Nephron progenitor cell (in vitro differentiated cells): ENCODE measurements around the gene OR4F15.

Experiments used
- DNase-seq: peaks from one replicate; pipeline ENCODE4 v3.0.0; 2021
- H3K27ac Mint-ChIP-seq: 2 replicates; pipeline ENCODE4 v1.8.0; 2021; ENCODE audit warnings: mild to moderate bottlenecking, moderate library complexity, mixed read lengths
- H3K27me3 Mint-ChIP-seq: 2 replicates; pipeline ENCODE4 v1.8.0; 2021; ENCODE audit warnings: mild to moderate bottlenecking, low read depth, mixed read lengths; ENCODE audit not compliant: poor library complexity
- H3K36me3 Mint-ChIP-seq: 2 replicates; pipeline ENCODE4 v1.8.0; 2021; ENCODE audit warnings: low read depth, mixed read lengths
- H3K4me1 Mint-ChIP-seq: 2 replicates; pipeline ENCODE4 v1.8.0; 2021; ENCODE audit warnings: mixed read lengths
- H3K4me3 Mint-ChIP-seq: 2 replicates; pipeline ENCODE4 v1.8.0; 2021; ENCODE audit warnings: mild to moderate bottlenecking, moderate library complexity, mixed read lengths
- H3K9me3 Mint-ChIP-seq: 2 replicates; pipeline ENCODE4 v1.8.0; 2021; ENCODE audit warnings: mild to moderate bottlenecking, moderate library complexity, mixed read lengths
- CTCF ChIP-seq: fragments of 200-600 bp; sonication (generic); IDR thresholded peaks from 2 replicates; pipeline ENCODE4 v1.5.0; 2021; ENCODE audit warnings: antibody characterized with exemption

OR4F15 gene

DNA sequence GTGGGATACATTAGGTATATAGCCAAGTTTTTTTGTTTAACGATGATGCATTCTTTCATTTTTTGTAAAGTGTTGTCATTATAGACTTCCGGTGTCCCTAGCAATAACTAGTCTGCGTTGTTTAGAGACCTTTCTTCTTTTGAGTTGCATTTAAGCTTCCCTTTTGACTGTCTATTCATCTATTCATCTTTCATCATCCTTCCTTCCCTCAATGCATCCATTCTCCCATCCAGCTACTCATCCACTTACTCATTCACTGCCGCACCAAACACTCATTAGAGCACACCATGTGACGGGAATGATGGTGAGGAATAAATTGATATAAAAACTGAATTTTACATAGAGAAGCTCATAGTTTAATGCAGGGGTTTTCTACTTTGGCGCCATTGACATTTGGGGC is 32.9 kb downstream of the OR4F15 start:
- no peaks in the 10 kb centered on the region for H3K9me3 Mint-ChIP-seq
- no peak overlapping the region for H3K4me3 Mint-ChIP-seq
- no peaks in the 10 kb centered on the region for H3K36me3 Mint-ChIP-seq
- TF ChIP-seq CTCF: no peak
- no peak for DNase-seq
- H3K27me3 Mint-ChIP-seq: peaks cover 6% of the 10 kb centered on the region
- no peaks in the 10 kb centered on the region for H3K4me1 Mint-ChIP-seq
- H3K27ac Mint-ChIP-seq: no peak overlapping the region

DNA sequence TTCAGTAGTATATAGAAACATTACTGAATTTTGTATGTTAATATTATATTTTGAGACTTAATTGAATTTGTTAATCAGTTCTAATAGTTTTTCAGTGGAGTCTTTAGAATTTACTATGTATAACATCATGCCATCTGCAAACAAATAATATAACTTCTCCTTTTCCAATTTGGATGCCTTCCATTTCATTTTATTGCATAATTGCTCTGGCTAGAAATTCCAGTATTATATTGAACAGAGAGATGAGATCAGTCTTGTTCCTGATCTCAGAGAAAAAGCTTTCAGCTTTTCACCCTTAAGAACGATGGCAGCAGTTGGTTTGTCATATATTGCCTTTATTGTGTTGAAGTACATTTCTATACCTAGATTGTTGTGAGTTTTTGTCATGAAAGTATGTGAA is 40.4 kb downstream of the OR4F15 start:
- Mint-ChIP-seq H3K4me3 (no peak overlapping the region), H3K27me3 (peaks cover 13% of the 10 kb centered on the region), H3K27ac (no peak overlapping the region), H3K36me3 (no peaks in the 10 kb centered on the region), H3K9me3 (no peaks in the 10 kb centered on the region), H3K4me1 (no peaks in the 10 kb centered on the region)
- TF ChIP-seq CTCF: no peak
- no peak for DNase-seq
